Measurements from ENCODE around the gene MMRN2.

- no peak for TF ChIP-seq POLR2AphosphoS5 (IDR thresholded peaks at IDR 0.05; ENCODE audit: low read depth, low read length)
- no peak for TF ChIP-seq JUND (IDR thresholded peaks at IDR 0.05)
- TF ChIP-seq CHD2 (IDR thresholded peaks at IDR 0.05; ENCODE audit: low read length, partially characterized antibody), result no peak
- TF ChIP-seq SMC3 (IDR thresholded peaks at IDR 0.05; ENCODE audit: low read depth, low read length), result no peak
- no peak for TF ChIP-seq FOSL2 (IDR thresholded peaks at IDR 0.05; ENCODE audit: borderline replicate concordance, low read depth)
- TF ChIP-seq MXI1 (IDR thresholded peaks at IDR 0.05; ENCODE audit: low read depth, low read length), result no peak
- no peak for TF ChIP-seq EP300 (IDR thresholded peaks at IDR 0.05; ENCODE audit: borderline replicate concordance in 1 of 2, low read depth in 1 of 2, low read length in 1 of 2)
- TF ChIP-seq PBX3 (IDR thresholded peaks at IDR 0.05), result no peak
- TF ChIP-seq CTCF (IDR thresholded peaks at IDR 0.05), result no peak
- no peak for TF ChIP-seq EZH2phosphoT487 (IDR thresholded peaks at IDR 0.05; ENCODE audit: borderline replicate concordance, low read depth)
- no peak for TF ChIP-seq RFX5 (IDR thresholded peaks at IDR 0.05; ENCODE audit: low read length)
Measured at GRCh38 chr10:86972613-86973380, 15.4 kb upstream of the MMRN2 start.
